Pancreas (tissue), 10 donors: Measurements from ENCODE around the gene ASRGL1. TPM values are rescaled to one million over a fixed set of nuclear protein-coding genes. Genes with fewer than 3 reads are reported as not detected.

Experiments
- ATAC-seq, 4 donors: fragments of 200-7000 bp; cut with Tn5 transposase; one replicate each; pipeline versions ENCODE4 v1.8.0 to v1.9.1; 2020; ENCODE audit warnings: mild to moderate bottlenecking in 4 of 4, moderate library complexity in 4 of 4
- DNase-seq, 6 donors: peaks; one replicate each; pipeline ENCODE4 v3.0.0-alpha.2; 2020
- FAIRE-seq: peaks from 2 replicates; lab custom pipeline; 2012; peaks lifted over from hg19 to GRCh38; lab: Jason Lieb, UNC
- H3K27ac ChIP-seq, 4 donors: fragments of 200-600 bp; sonication (generic); 1 replicate in 3 of 4; 2 replicates in 1 of 4; pipeline versions ENCODE4 v1.5.0 to v1.8.0; 2020
- H3K27me3 ChIP-seq, 4 donors: fragments of 200-600 bp; one replicate each; pipeline ENCODE4 v1.8.0; 2021
- H3K36me3 ChIP-seq, 3 donors: fragments of 200-600 bp; sonication (generic) in 1 of 3; one replicate each; pipeline versions ENCODE4 v1.5.0 to v1.8.0; 2020 to 2021
- H3K4me1 ChIP-seq, 3 donors: fragments of 200-600 bp; one replicate each; pipeline ENCODE4 v1.8.0; 2021
- H3K4me3 ChIP-seq, 4 donors: fragments of 200-600 bp; sonication (generic) in 2 of 4; one replicate each; pipeline versions ENCODE4 v1.5.0 to v1.8.0; 2020 to 2021
- H3K9me3 ChIP-seq, 4 donors: fragments of 200-600 bp; one replicate each; pipeline ENCODE4 v1.8.0; 2021
- WGBS, 2 donors: extraction: QIAGEN DNeasy Blood & Tissue Kit; methylation state at CpG; one replicate each; pipeline ENCODE4 v1.1.7; 2013; 5-methylcytosine and 5-hydroxymethylcytosine counted together
- intact Hi-C, 3 donors: fragments of 100-400 bp; cut with DNase I; formaldehyde crosslinking; loops; one replicate each; pipeline versions ENCODE4 v1.11.1 to v1.14.2; 2022
- polyA plus RNA-seq, 2 donors: library from polyadenylated mRNA; stranded (reverse); fragments of 200-250 nt; gene quantifications; one replicate each; pipeline ENCODE4 v1.2.3, GENCODE V29; 2013
- total RNA-seq, 6 donors: library from RNA; stranded (reverse); fragmentation: NEBNext Ultra II Directional in 4 of 6; extraction: Animal tissue kit (Norgen Biotek cat#: 25700) in 4 of 6; gene quantifications; one replicate each; pipeline versions ENCODE4 v1.2.1 to v1.2.4, GENCODE V29; 2021 to 2023
- TF ChIP-seq, protein P1 (sequence below), 4 donors: fragments of 200-600 bp; sonication (generic) in 3 of 4; IDR thresholded peaks; one replicate each; pipeline versions ENCODE4 v1.5.0 to v1.8.0; 2021; ENCODE audit warnings: antibody characterized with exemption in 4 of 4
- donor health status: healthy with polysubstance abuse.
- donor health status: DM: no; HTN: no; CAD: no; lungs with moderate emphysema.
- donor health status: DM: no; HTN: no; CAD: no.
- donor health status: control.
- donor health status: control.
- donor health status: Bipolar disorder and iron deficiency.
- donor health status: DM: yes; HTN: yes; CAD: no.
- donor health status: DM: no; HTN: no; CAD: no.
- donor health status: DM: no; HTN: no; CAD: no.
- donor health status: DM: yes; HTN: yes; CAD: no.

ASRGL1 gene
- total and polyA plus RNA-seq, 8 donors = 8.1 to 26.5 (median 12.4) TPM

- 65 to 76% methylated on average over 7 of the region's 7 CpGs for WGBS, 2 donors
- no peaks in the 10 kb centered on the region for H3K4me1 ChIP-seq
- no peaks in the 10 kb centered on the region for H3K36me3 ChIP-seq
- no peaks in the 10 kb centered on the region for H3K27me3 ChIP-seq
- no peak overlapping the region for H3K4me3 ChIP-seq
- H3K27ac ChIP-seq = no peak overlapping the region
- H3K9me3 ChIP-seq = no peaks in the 10 kb centered on the region
- no peak for ATAC-seq
- TF ChIP-seq, protein P1, sequence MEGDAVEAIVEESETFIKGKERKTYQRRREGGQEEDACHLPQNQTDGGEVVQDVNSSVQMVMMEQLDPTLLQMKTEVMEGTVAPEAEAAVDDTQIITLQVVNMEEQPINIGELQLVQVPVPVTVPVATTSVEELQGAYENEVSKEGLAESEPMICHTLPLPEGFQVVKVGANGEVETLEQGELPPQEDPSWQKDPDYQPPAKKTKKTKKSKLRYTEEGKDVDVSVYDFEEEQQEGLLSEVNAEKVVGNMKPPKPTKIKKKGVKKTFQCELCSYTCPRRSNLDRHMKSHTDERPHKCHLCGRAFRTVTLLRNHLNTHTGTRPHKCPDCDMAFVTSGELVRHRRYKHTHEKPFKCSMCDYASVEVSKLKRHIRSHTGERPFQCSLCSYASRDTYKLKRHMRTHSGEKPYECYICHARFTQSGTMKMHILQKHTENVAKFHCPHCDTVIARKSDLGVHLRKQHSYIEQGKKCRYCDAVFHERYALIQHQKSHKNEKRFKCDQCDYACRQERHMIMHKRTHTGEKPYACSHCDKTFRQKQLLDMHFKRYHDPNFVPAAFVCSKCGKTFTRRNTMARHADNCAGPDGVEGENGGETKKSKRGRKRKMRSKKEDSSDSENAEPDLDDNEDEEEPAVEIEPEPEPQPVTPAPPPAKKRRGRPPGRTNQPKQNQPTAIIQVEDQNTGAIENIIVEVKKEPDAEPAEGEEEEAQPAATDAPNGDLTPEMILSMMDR (IDR thresholded peaks at IDR 0.05) = no peak
- intact Hi-C loops = no loop called here
- FAIRE-seq = no peak
- DNase-seq = peak in 2 of 6 donors; percentile 20 to 42
Observed at GRCh38 chr11:62401811-62402210, 64.6 kb downstream of the ASRGL1 start.

DNA sequence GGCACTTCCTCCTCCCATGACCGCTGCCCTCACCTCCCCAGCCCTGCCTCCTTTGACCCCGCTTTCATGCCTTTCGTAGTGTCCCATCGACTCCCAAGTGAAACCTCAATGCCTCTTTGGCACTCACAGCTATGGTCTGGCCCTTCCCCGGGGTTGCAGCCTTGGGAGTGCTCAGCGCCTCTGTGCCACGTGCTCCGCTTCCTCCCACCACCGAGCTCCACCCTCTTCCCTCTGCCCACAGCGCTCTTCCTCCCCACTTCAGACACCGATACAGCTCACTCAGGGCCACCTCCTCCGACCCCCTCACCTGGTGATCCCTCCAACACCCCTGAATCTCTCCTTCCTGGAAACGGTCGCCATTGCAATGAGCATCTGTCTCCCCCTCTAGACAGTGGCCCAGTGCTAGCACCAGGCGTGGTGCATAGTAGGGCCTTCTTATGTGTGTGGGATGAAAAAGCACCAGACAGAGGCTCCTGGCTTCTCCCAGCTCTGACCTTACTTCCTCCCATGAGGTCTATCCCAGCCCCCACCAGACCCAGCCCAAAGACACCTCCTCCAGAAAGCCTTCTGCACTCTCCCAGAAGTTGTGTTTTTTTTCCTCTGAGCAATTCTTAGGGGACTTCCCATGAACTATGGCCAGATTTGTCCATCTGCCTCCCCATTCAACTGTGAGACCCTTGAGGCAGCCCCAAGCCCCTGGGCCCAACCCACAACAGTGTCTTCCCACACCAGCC lies 65.1 kb downstream of the ASRGL1 start:
- no peaks in the 10 kb centered on the region for H3K4me1 ChIP-seq
- no peaks in the 10 kb centered on the region for H3K27me3 ChIP-seq
- no peak overlapping the region for H3K27ac ChIP-seq
- peak in 3 of 4 donors; percentile 60 to 81 (median 63) for ATAC-seq
- no peak for FAIRE-seq
- intact Hi-C loops = no loop called here
- peak in 3 of 6 donors; percentile 39 to 44 (median 41) for DNase-seq
- WGBS, 2 donors = 62 to 70% methylated on average over 15 of the region's 15 CpGs
- H3K9me3 ChIP-seq = no peaks in the 10 kb centered on the region
- no peak overlapping the region for H3K4me3 ChIP-seq
- H3K36me3 ChIP-seq = no peaks in the 10 kb centered on the region
- TF ChIP-seq, protein P1 (IDR thresholded peaks at IDR 0.05) = no peak

DNA sequence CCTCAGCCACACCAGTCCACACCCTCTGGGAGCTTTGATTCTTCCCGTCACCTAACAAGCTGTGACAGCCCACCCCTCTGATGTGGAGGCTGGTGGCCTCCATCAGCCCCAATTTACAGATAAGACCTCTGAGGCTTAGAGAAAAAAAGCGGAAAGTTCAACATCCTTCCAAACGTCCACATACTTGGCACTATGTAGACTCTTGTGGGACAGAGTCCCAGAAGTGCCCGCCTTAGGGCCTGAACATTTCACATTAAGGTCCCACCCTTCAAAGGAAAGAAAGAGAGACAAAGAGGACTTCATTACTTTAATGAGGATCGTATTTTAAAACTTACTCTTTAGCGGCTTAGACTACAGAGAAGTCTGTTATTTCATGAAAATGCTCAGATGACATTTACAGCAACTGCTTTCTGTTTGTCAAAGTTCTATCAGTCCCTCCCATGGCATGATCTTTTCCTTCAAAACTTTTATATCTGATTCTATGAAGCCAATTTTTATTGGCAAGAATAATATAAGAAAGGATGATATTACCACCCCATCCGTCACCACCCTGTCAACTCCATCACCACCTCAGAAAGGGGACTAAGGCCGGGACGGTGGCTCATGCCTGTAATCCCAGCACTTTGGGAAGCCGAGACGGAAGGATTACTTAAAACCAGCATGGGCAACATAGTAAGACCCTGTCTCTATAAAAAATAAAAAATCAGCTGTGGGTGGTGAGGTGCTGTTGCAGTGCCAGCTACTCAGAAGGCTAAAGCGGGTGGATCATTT lies 65.9 kb downstream of the ASRGL1 start:
- WGBS, 2 donors = 71 to 83% methylated on average over 12 of the region's 12 CpGs
- ATAC-seq (no peak), FAIRE-seq (no peak), DNase-seq (no peak)
- Histone ChIP-seq H3K27me3 (no peaks in the 10 kb centered on the region), H3K9me3 (no peaks in the 10 kb centered on the region), H3K4me1 (no peaks in the 10 kb centered on the region), H3K27ac (no peak overlapping the region), H3K36me3 (no peaks in the 10 kb centered on the region), H3K4me3 (no peak overlapping the region)
- TF ChIP-seq, protein P1 (IDR thresholded peaks at IDR 0.05) = no peak
- intact Hi-C loops = no loop called here

- Histone ChIP-seq H3K9me3 (no peaks in the 10 kb centered on the region), H3K4me3 (no peak overlapping the region), H3K27ac (no peak overlapping the region), H3K27me3 (no peaks in the 10 kb centered on the region), H3K4me1 (no peaks in the 10 kb centered on the region), H3K36me3 (no peaks in the 10 kb centered on the region)
- intact Hi-C loops = no loop called here
- FAIRE-seq = no peak
- 84 to 94% methylated on average over 6 of the region's 6 CpGs for WGBS, 2 donors
- DNase-seq = no peak
- TF ChIP-seq, protein P1 (IDR thresholded peaks at IDR 0.05) = no peak
- no peak for ATAC-seq
Observed at GRCh38 chr11:62404435-62404834, 67.2 kb downstream of the ASRGL1 start.
